Naive thymus-derived CD4-positive, alpha-beta T cell (primary cell): ENCODE measurements around the gene C1QTNF7. TPM values are rescaled to one million over a fixed set of nuclear protein-coding genes. Genes with fewer than 3 reads are reported as not detected.
A peak's percentile ranks its signal among the peaks of the same experiment; 100 is the strongest.

Source experiments
- ATAC-seq: fragments of 150-1000 bp; cut with Tn5 transposase; 2 replicates; pipeline ENCODE4 v1.10.0; 2021; ENCODE audit warnings: mild to moderate bottlenecking, moderate library complexity
- CTCF ChIA-PET: fragments of 350-600 bp; sonication (Branson Sonifier 250); formaldehyde crosslinking; loops from one replicate; lab custom pipeline; 2021; ENCODE audit warnings: antibody characterized with exemption; lab: Charles Lee
- POLR2A ChIA-PET: fragments of 350-600 bp; sonication (Branson Sonifier 250); formaldehyde crosslinking; loops from one replicate; lab custom pipeline; 2021; ENCODE audit warnings: antibody characterized with exemption, inconsistent platforms; lab: Charles Lee
- DNase-seq, 9 donors: peaks; one replicate each; pipeline versions ENCODE4 v3.0.0 to v3.0.0-alpha.2; 2020 to 2022; ENCODE audit warnings: mixed read lengths in 1 of 9
- H3K27ac ChIP-seq: one replicate; pipeline ENCODE4 v1.7.0; 2013; ENCODE audit warnings: mild to moderate bottlenecking, low read depth, low read length, moderate library complexity
- H3K27me3 ChIP-seq, 2 donors: one replicate each; pipeline ENCODE4 v1.7.0; 2013; ENCODE audit warnings: low read length in 2 of 2, mild to moderate bottlenecking in 2 of 2, moderate library complexity in 2 of 2; ENCODE audit not compliant: control insufficient read depth in 2 of 2, insufficient read depth in 2 of 2
- H3K36me3 ChIP-seq, 3 experiments: 1 replicate in 2 of 3; 2 replicates in 1 of 3; pipeline ENCODE4 v1.7.0; 2013; ENCODE audit warnings: low read length in 3 of 3, mild to moderate bottlenecking in 3 of 3, moderate library complexity in 1 of 3; ENCODE audit not compliant: insufficient read depth in 3 of 3, control insufficient read depth in 2 of 3
- H3K4me1 ChIP-seq, 2 donors: one replicate each; pipeline ENCODE4 v1.7.0; 2013; ENCODE audit warnings: low read length in 2 of 2, mild to moderate bottlenecking in 2 of 2, moderate library complexity in 1 of 2; ENCODE audit not compliant: control insufficient read depth in 2 of 2, insufficient read depth in 2 of 2
- H3K4me3 ChIP-seq: 2 replicates; pipeline ENCODE4 v1.7.0; 2013; ENCODE audit warnings: mild to moderate bottlenecking, low read length
- H3K9me3 ChIP-seq, 3 experiments: 1 replicate in 2 of 3; 2 replicates in 1 of 3; pipeline ENCODE4 v1.7.0; 2013; ENCODE audit warnings: low read length in 3 of 3; ENCODE audit not compliant: control insufficient read depth in 2 of 3
- H3K27ac Mint-ChIP-seq, 9 donors: one replicate each; pipeline ENCODE4 v1.8.0; 2020 to 2022; ENCODE audit warnings: mixed read lengths in 9 of 9, mild to moderate bottlenecking in 8 of 9, moderate library complexity in 5 of 9, inconsistent platforms in 2 of 9
- H3K27me3 Mint-ChIP-seq, 5 donors: one replicate each; pipeline ENCODE4 v1.8.0; 2021 to 2022; ENCODE audit warnings: mixed read lengths in 5 of 5, mild to moderate bottlenecking in 1 of 5
- H3K36me3 Mint-ChIP-seq, 5 donors: one replicate each; pipeline ENCODE4 v1.8.0; 2020 to 2022; ENCODE audit warnings: mixed read lengths in 5 of 5, mild to moderate bottlenecking in 3 of 5, inconsistent platforms in 1 of 5
- H3K4me1 Mint-ChIP-seq, 7 donors: one replicate each; pipeline ENCODE4 v1.8.0; 2020 to 2022; ENCODE audit warnings: mixed read lengths in 7 of 7, mild to moderate bottlenecking in 3 of 7, inconsistent platforms in 1 of 7
- H3K4me3 Mint-ChIP-seq, 10 donors: one replicate each; pipeline ENCODE4 v1.8.0; 2020 to 2022; ENCODE audit warnings: mild to moderate bottlenecking in 10 of 10, mixed read lengths in 10 of 10, moderate library complexity in 6 of 10, inconsistent platforms in 2 of 10
- H3K9me3 Mint-ChIP-seq, 11 donors: one replicate each; pipeline ENCODE4 v1.8.0; 2020 to 2022; ENCODE audit warnings: mixed read lengths in 11 of 11, mild to moderate bottlenecking in 4 of 11, inconsistent platforms in 1 of 11, moderate library complexity in 1 of 11
- intact Hi-C, 2 donors: fragments of 100-400 bp; cut with micrococcal nuclease; formaldehyde crosslinking; loops; one replicate each; pipeline ENCODE4 v1.15.1; 2023
- polyA plus RNA-seq, 2 donors: library from polyadenylated mRNA; unstranded; fragments of 300-500 nt; fragmentation: Illumina TruSeq; gene quantifications; one replicate each; pipeline ENCODE4 v1.2.3, GENCODE V29; 2021
- total RNA-seq, 6 experiments: library from RNA in 5 of 6; stranded (reverse) in 5 of 6; gene quantifications; 1 replicate in 5 of 6; 2 replicates in 1 of 6; pipeline ENCODE4 v1.2.3 and lab custom pipeline; 2021 to 2026

Gene C1QTNF7
- total and polyA plus RNA-seq, 7 experiments from 2014 or later: 0.27 TPM; not detected in 6

DNA sequence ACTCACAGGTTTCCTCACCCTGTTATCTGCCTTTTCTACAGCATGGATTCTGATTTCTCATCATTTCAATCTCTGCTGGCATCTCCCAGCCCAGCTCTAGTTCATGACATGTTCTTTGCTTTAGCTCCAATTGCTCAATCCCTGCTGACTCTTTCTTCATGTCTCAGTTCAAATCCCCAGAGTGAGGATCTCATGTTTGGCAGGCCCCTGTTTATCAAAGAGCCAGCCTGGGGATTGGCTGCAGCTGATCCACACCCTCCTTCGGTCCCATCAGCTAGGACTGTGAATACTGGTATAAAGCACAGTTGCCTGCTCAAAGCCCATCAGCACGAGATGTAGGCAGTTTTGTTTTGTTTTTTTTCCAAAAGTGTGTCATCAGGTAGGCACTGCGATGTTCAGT lies 27.5 kb downstream of the C1QTNF7 start:
- CTCF ChIA-PET: interaction anchor here (1.7 to 6.6 kb wide), 2 partner anchors 220 to 227 kb away, joined by 3 to 113 read pairs; no protein-coding TSS in a partner anchor
- Mint-ChIP-seq H3K9me3 (no peaks in the 10 kb centered on the region), H3K27ac (no peak overlapping the region), H3K27me3 (peaks cover 0 to 9% (median 0%) of the 10 kb centered on the region in 5 donors), H3K4me3 (no peak overlapping the region), H3K4me1 (peaks cover 0 to 22% (median 11%) of the 10 kb centered on the region in 7 donors), H3K36me3 (no peaks in the 10 kb centered on the region)
- ATAC-seq: no peak
- POLR2A ChIA-PET: no interaction called here
- Histone ChIP-seq H3K27ac (no peak overlapping the region), H3K36me3 (no peaks in the 10 kb centered on the region), H3K27me3 (no peaks in the 10 kb centered on the region), H3K9me3 (no peaks in the 10 kb centered on the region), H3K4me1 (no peaks in the 10 kb centered on the region), H3K4me3 (no peak overlapping the region)
- intact Hi-C loops: loop anchor here (5.0 kb wide), 3 partner anchors 43 to 1803 kb away; no protein-coding TSS in a partner anchor
- DNase-seq: no peak

GRCh38 chr4:15457406-15458201 lies 29.8 kb downstream of the C1QTNF7 start:
- no peaks in the 10 kb centered on the region for H3K36me3 ChIP-seq
- H3K27ac ChIP-seq: no peak overlapping the region
- no peaks in the 10 kb centered on the region for H3K9me3 ChIP-seq
- H3K27me3 ChIP-seq: no peaks in the 10 kb centered on the region
- DNase-seq (peak in 6 of 9 donors; percentile 23 to 62 (median 56)), ATAC-seq (peak; percentile 89)
- Mint-ChIP-seq H3K4me3 (peak overlapping the region in 2 of 10 donors; percentile 3 to 17), H3K9me3 (no peaks in the 10 kb centered on the region), H3K27me3 (peaks cover 0 to 25% (median 0%) of the 10 kb centered on the region in 5 donors), H3K4me1 (peaks cover 0 to 12% (median 7%) of the 10 kb centered on the region in 7 donors), H3K27ac (peak overlapping the region in 3 of 9 donors; percentile 6 to 59 (median 14)), H3K36me3 (no peaks in the 10 kb centered on the region)
- CTCF ChIA-PET: interaction anchor here (0.5 to 6.6 kb wide), 23 partner anchors 8 to 1829 kb away, joined by 3 to 113 read pairs (median 4); partner anchors contain the start of gene CC2D2A
- POLR2A ChIA-PET: interaction anchor here (0.9 kb wide), 1 partner anchor 57 kb away, joined by 3 read pairs; no protein-coding TSS in a partner anchor
- no peaks in the 10 kb centered on the region for H3K4me1 ChIP-seq
- H3K4me3 ChIP-seq: no peak overlapping the region
- intact Hi-C loops: loop anchor here (1.0 to 5.0 kb wide), 8 partner anchors 45 to 1805 kb away; no protein-coding TSS in a partner anchor

DNA sequence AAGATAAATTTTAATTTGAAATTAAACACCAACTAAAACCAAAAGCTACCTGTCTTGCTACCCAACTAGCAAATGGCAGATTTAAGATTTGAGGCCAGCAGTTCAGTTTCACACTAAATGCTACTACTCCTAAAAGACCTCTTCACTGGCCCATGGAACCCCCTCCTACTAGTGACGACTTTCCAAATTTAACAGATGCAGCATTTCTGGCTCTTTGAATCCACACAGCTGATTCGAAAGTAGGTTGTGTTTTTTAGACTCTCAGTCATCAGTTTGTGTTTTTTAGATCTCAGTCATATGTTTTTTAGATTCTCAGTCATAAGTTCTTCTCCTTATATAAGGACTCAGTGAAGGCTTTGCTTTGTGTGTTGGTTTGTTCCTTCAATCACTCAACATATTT lies 30.8 kb downstream of the C1QTNF7 start:
- Histone ChIP-seq H3K4me3 (no peak overlapping the region), H3K4me1 (no peaks in the 10 kb centered on the region), H3K27ac (no peak overlapping the region), H3K9me3 (no peaks in the 10 kb centered on the region), H3K27me3 (no peaks in the 10 kb centered on the region), H3K36me3 (no peaks in the 10 kb centered on the region)
- DNase-seq: no peak
- no peak for ATAC-seq
- intact Hi-C loops: loop anchor here (5.0 kb wide), 3 partner anchors 46 to 1806 kb away; no protein-coding TSS in a partner anchor
- H3K27me3 Mint-ChIP-seq: peaks cover 0 to 25% (median 0%) of the 10 kb centered on the region in 5 donors
- no peaks in the 10 kb centered on the region for H3K36me3 Mint-ChIP-seq
- H3K27ac Mint-ChIP-seq: peak overlapping the region in 1 of 9 donors; percentile 25
- no peak overlapping the region for H3K4me3 Mint-ChIP-seq
- ChIA-PET CTCF (interaction anchor here (1.3 to 6.6 kb wide), 9 partner anchors 9 to 230 kb away, joined by 4 to 113 read pairs (median 8); partner anchors contain the start of gene CC2D2A), POLR2A (no interaction called here)
- H3K9me3 Mint-ChIP-seq: no peaks in the 10 kb centered on the region
- H3K4me1 Mint-ChIP-seq: peaks cover 0 to 12% (median 7%) of the 10 kb centered on the region in 7 donors

DNA sequence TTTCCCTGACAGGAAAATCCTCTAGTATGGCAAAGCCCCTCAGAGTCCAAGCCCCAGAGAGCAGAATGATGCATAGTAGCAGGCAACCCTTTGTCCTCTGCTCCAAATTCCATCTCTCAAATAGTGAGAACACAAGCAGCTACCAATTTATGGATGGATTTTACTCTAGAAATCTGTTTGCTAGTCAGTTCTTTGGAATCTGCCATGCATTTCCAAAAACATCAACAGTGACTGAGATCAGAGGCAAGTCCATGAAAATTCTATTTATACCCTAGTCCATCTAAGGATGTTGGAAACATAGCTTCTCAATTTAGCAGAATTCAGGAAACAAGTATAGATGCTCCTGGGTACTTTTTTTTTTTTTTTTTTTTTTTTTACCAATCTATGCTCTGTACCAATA lies 31.9 kb downstream of the C1QTNF7 start:
- Mint-ChIP-seq H3K4me1 (peaks cover 0 to 12% (median 7%) of the 10 kb centered on the region in 7 donors), H3K4me3 (no peak overlapping the region), H3K36me3 (no peaks in the 10 kb centered on the region), H3K27me3 (peaks cover 0 to 25% (median 0%) of the 10 kb centered on the region in 5 donors), H3K9me3 (no peaks in the 10 kb centered on the region), H3K27ac (no peak overlapping the region)
- no peaks in the 10 kb centered on the region for H3K4me1 ChIP-seq
- ATAC-seq (no peak), DNase-seq (no peak)
- POLR2A ChIA-PET: no interaction called here
- no peaks in the 10 kb centered on the region for H3K9me3 ChIP-seq
- H3K27me3 ChIP-seq: no peaks in the 10 kb centered on the region
- H3K27ac ChIP-seq: no peak overlapping the region
- intact Hi-C loops: loop anchor here (5.0 kb wide), 3 partner anchors 47 to 1807 kb away; no protein-coding TSS in a partner anchor
- no peak overlapping the region for H3K4me3 ChIP-seq
- CTCF ChIA-PET: interaction anchor here (0.6 to 6.6 kb wide), 4 partner anchors 10 to 225 kb away, joined by 3 to 113 read pairs (median 10); partner anchors contain the start of gene CC2D2A
- no peaks in the 10 kb centered on the region for H3K36me3 ChIP-seq

DNA sequence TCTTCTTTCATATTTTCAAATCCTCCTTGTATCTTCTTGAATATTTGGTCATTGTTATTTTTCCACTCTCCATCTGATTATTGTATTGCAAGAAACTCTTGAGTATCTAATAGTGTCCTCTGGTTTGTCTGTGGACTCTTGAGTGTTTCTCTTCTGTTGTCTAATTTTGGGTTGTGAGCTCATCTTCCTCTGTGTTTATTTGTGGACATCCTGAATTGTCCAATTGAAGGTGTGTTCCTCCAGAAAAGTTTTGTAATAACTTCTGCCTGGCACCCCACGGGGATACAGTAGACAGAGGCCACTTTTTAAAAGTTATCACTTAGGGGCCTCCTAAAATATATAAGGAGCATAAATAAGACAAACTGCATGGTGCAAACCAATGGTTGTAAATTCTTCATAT lies 38.8 kb downstream of the C1QTNF7 start:
- DNase-seq (no peak), ATAC-seq (no peak)
- H3K4me3 Mint-ChIP-seq: no peak overlapping the region
- intact Hi-C loops: no loop called here
- peaks cover 0 to 10% of the 10 kb centered on the region in 2 donors for H3K4me1 ChIP-seq
- H3K4me3 ChIP-seq: no peak overlapping the region
- H3K27me3 ChIP-seq: no peaks in the 10 kb centered on the region
- H3K9me3 ChIP-seq: no peaks in the 10 kb centered on the region
- no peak overlapping the region for H3K27ac Mint-ChIP-seq
- H3K4me1 Mint-ChIP-seq: peaks cover 7 to 16% (median 11%) of the 10 kb centered on the region in 7 donors
- POLR2A ChIA-PET: no interaction called here
- H3K9me3 Mint-ChIP-seq: peaks cover 0 to 1% (median 0%) of the 10 kb centered on the region in 11 donors
- peaks cover 0 to 23% (median 0%) of the 10 kb centered on the region in 5 donors for H3K27me3 Mint-ChIP-seq
- no peaks in the 10 kb centered on the region for H3K36me3 Mint-ChIP-seq
- H3K27ac ChIP-seq: no peak overlapping the region
- no peaks in the 10 kb centered on the region for H3K36me3 ChIP-seq
- CTCF ChIA-PET: no interaction called here

DNA sequence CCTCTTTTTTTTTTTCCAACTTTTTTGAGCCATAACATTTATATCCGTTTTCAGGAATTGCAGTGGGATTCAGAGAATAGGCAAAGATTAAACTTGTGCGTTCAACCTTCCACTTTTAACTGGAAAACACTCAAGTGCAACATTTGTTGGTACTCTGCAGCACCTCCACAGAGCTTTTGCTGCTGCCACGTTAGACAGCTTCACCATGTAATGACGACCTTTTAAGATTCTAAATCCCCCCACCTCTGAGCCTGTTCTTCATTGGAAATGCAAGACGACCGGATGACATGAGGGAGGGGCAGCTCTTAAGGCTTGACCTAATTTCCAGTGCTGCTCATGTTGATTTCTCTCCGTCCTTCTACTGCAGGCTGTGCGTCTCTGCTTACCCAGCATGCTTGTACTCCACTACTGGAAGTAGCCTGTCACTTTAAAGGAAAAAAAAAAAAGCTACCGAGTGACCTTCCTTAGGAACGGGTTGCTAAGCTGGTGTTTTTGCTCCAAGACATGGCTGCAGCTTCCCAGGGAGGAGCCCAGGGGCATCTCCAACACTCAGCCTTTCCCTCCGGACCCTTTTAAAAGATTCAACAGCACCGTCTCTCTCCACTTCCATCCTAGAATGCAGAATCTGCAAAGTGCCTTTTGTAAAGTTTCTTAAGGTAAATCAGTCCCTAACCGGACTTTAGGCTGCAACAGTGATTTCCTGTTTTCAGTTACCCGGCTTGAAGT lies 41.7 kb downstream of the C1QTNF7 start, which contains the start of gene CC2D2A:
Gene CC2D2A (plus strand): TSS at position 481 of the 726 bp plus-strand sequence. CDS start 6,051 bp downstream, outside the sequence.
- Mint-ChIP-seq H3K36me3 (no peaks in the 10 kb centered on the region), H3K27ac (peak within 1 kb of the TSS in 4 of 9 donors; percentile 29 to 79 (median 49)), H3K9me3 (peaks cover 0 to 1% (median 0%) of the 10 kb centered on the region in 11 donors), H3K4me3 (peak within 1 kb of the TSS in 9 of 10 donors; percentile 31 to 76 (median 70)), H3K4me1 (peaks cover 7 to 16% (median 11%) of the 10 kb centered on the region in 7 donors), H3K27me3 (peaks cover 0 to 20% (median 0%) of the 10 kb centered on the region in 5 donors)
- ATAC-seq (peak; percentile 36), DNase-seq (no peak)
- Histone ChIP-seq H3K27ac (no peak within 1 kb of the TSS), H3K4me1 (peaks cover 0 to 10% of the 10 kb centered on the region in 2 donors), H3K9me3 (no peaks in the 10 kb centered on the region), H3K27me3 (no peaks in the 10 kb centered on the region), H3K4me3 (peak within 1 kb of the TSS; percentile 28), H3K36me3 (no peaks in the 10 kb centered on the region)
- POLR2A ChIA-PET: no interaction called here
- CTCF ChIA-PET: interaction anchor here (0.7 to 2.6 kb wide), 4 partner anchors 8 to 43 kb away, joined by 3 to 16 read pairs (median 5); no protein-coding TSS in a partner anchor
- intact Hi-C loops: no loop called here
